ENCODE data around the gene PDIA2.

Gene PDIA2

DNA sequence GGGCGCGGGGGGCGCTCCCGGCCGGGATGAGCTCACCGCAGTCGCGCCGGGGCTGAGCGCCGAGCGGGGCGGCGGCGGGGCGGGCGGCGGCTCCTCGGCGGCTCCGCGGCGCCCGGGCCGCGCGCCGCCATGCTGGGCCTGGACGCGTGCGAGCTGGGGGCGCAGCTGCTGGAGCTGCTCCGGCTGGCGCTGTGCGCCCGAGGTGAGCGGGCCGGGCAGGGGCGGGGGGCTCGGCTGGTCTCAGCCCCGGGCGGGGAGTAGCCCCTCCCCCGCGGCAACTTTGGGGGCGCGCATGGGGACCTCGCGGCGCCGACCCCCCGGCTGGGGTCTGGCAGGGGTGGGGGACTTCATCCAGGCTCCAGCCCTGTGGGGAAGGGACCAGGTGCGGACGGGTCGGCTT lies 2.4 kb upstream of the PDIA2 start, which contains the start of gene ARHGDIG:
Gene ARHGDIG, plus strand, starts transcription at position 40 of the 400 bp plus-strand sequence. Its CDS starts 90 bp downstream, at position 130.
- Histone ChIP-seq H3K79me2 (ENCODE audit: control insufficient read depth, insufficient read depth, low read length) (no peaks in the 10 kb centered on the region), H3K4me1 (ENCODE audit: control insufficient read depth, low read depth, low read length) (no peaks in the 10 kb centered on the region), H3K79me1 (ENCODE audit: low read length) (no peaks in the 10 kb centered on the region), H3K4me2 (ENCODE audit: low read length) (peak within 1 kb of the TSS; percentile 9), H3K36me3 (ENCODE audit: control insufficient read depth, insufficient read depth, low read length) (no peaks in the 10 kb centered on the region), H4K8ac (ENCODE audit: low read depth, low read length) (no peak within 1 kb of the TSS), H3K4ac (ENCODE audit: low read depth, low read length) (no peak within 1 kb of the TSS), H3K27me3 (ENCODE audit: insufficient read depth, low read length, poor library complexity) (peaks cover 1% of the 10 kb centered on the region), H2AK5ac (ENCODE audit: low read length) (no peak within 1 kb of the TSS), H2BK120ac (ENCODE audit: low read depth, low read length) (no peak within 1 kb of the TSS), H4K5ac (ENCODE audit: low read length) (no peak within 1 kb of the TSS), H3K27ac (ENCODE audit: low read depth, low read length) (no peak within 1 kb of the TSS), H3K18ac (ENCODE audit: low read length) (peak within 1 kb of the TSS; percentile 4), H2BK5ac (ENCODE audit: low read length) (no peak within 1 kb of the TSS), H3K56ac (ENCODE audit: low read length) (peak within 1 kb of the TSS; percentile 25), H3K9ac (ENCODE audit: low read length) (peak within 1 kb of the TSS; percentile 53), H3K4me3 (ENCODE audit: low read length) (no peak within 1 kb of the TSS), H2BK15ac (replicated peaks; ENCODE audit: low read depth) (no peak within 1 kb of the TSS), H3K23ac (ENCODE audit: low read length) (no peak within 1 kb of the TSS)
- DNase-seq = no peak
- no CpG with 5 or more reads among the region's 54 CpGs for WGBS (ENCODE audit: extremely low coverage, insufficient coverage, low lambda C conversion rate)

DNA sequence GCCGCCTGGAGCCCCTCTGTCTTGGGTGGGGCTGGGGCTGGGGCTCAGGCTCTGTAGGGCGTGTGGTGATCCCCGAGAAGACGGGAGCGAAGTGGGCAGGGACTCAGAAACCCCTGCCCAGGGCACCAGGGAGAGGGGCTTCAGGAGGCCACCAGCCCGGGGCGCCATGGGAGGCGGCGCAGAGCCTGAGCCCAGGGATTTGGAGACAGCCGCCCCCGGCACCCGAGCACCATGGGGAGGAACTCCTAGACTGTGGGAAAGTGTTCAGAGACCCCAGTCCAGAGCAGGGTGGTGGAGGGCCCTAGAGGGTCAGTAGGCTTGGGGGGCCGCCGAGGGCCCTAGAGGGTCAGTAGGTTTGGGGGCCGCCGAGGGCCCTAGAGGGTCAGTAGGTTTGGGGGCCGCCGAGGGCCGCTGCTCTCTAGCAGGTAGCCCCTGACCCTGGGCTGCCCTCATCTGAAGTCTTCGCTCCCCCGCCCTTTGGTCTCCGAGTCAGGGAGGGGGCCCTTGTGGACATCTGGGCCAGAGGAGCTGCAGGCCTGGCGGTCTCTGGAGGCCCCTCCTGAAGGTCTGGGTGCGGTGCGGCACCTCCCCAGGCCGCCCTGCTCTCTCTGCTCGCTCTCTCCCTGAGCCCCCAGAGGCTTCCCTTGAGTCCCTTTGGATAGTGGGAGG lies 1.8 kb upstream of the PDIA2 start:
- H3K27me3 ChIP-seq (ENCODE audit: insufficient read depth, low read length, poor library complexity) = peaks cover 1% of the 10 kb centered on the region
- no peak overlapping the region for H4K5ac ChIP-seq (ENCODE audit: low read length)
- no peak overlapping the region for H3K9ac ChIP-seq (ENCODE audit: low read length)
- no peak overlapping the region for H3K27ac ChIP-seq (ENCODE audit: low read depth, low read length)
- no peak overlapping the region for H2BK120ac ChIP-seq (ENCODE audit: low read depth, low read length)
- no peaks in the 10 kb centered on the region for H3K4me1 ChIP-seq (ENCODE audit: control insufficient read depth, low read depth, low read length)
- H3K4me3 ChIP-seq (ENCODE audit: low read length) = no peak overlapping the region
- no peaks in the 10 kb centered on the region for H3K36me3 ChIP-seq (ENCODE audit: control insufficient read depth, insufficient read depth, low read length)
- H3K18ac ChIP-seq (ENCODE audit: low read length) = peak overlapping the region; percentile 4
- H4K8ac ChIP-seq (ENCODE audit: low read depth, low read length) = no peak overlapping the region
- no peaks in the 10 kb centered on the region for H3K79me1 ChIP-seq (ENCODE audit: low read length)
- no peak for DNase-seq
- no peak overlapping the region for H3K23ac ChIP-seq (ENCODE audit: low read length)
- no peak overlapping the region for H2BK5ac ChIP-seq (ENCODE audit: low read length)
- H2AK5ac ChIP-seq (ENCODE audit: low read length) = no peak overlapping the region
- H3K79me2 ChIP-seq (ENCODE audit: control insufficient read depth, insufficient read depth, low read length) = no peaks in the 10 kb centered on the region
- H2BK15ac ChIP-seq (replicated peaks; ENCODE audit: low read depth) = no peak overlapping the region
- peak overlapping the region; percentile 22 for H3K56ac ChIP-seq (ENCODE audit: low read length)
- no peak overlapping the region for H3K4me2 ChIP-seq (ENCODE audit: low read length)
- no peak overlapping the region for H3K4ac ChIP-seq (ENCODE audit: low read depth, low read length)
- no CpG with 5 or more reads among the region's 27 CpGs for WGBS (ENCODE audit: extremely low coverage, insufficient coverage, low lambda C conversion rate)

DNA sequence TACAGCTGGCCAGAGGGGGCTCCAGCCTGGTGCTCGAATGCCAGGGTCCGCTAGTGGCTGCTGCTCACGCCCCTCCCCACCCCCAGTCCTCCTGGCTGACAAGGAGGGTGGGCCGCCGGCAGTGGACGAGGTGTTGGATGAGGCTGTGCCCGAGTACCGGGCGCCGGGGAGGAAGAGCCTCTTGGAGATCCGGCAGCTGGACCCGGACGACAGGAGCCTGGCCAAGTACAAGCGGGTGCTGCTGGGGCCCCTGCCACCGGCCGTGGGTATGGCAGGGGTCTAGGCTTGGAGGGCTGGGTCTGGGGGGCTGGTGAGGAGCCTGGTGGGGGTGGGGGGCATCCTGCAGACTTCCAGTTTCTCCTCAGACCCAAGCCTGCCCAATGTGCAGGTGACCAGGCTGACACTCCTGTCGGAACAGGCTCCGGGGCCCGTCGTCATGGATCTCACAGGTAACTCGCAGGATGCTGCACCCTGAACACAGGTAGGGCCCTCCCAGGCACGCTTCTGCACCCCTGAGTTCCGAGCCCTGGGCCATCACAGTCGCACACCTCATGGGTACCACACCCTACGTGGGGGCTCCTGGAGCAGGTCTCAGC lies 1.2 kb upstream of the PDIA2 start:
- H2AK5ac ChIP-seq (ENCODE audit: low read length) = no peak overlapping the region
- no peak overlapping the region for H4K8ac ChIP-seq (ENCODE audit: low read depth, low read length)
- H3K36me3 ChIP-seq (ENCODE audit: control insufficient read depth, insufficient read depth, low read length) = no peaks in the 10 kb centered on the region
- H3K4me2 ChIP-seq (ENCODE audit: low read length) = no peak overlapping the region
- peaks cover 1% of the 10 kb centered on the region for H3K27me3 ChIP-seq (ENCODE audit: insufficient read depth, low read length, poor library complexity)
- no peak overlapping the region for H3K23ac ChIP-seq (ENCODE audit: low read length)
- H3K4me1 ChIP-seq (ENCODE audit: control insufficient read depth, low read depth, low read length) = no peaks in the 10 kb centered on the region
- no CpG with 5 or more reads among the region's 25 CpGs for WGBS (ENCODE audit: extremely low coverage, insufficient coverage, low lambda C conversion rate)
- H3K4me3 ChIP-seq (ENCODE audit: low read length) = no peak overlapping the region
- no peak overlapping the region for H2BK120ac ChIP-seq (ENCODE audit: low read depth, low read length)
- H2BK5ac ChIP-seq (ENCODE audit: low read length) = no peak overlapping the region
- no peak for DNase-seq
- no peak overlapping the region for H3K27ac ChIP-seq (ENCODE audit: low read depth, low read length)
- H2BK15ac ChIP-seq (replicated peaks; ENCODE audit: low read depth) = no peak overlapping the region
- H3K4ac ChIP-seq (ENCODE audit: low read depth, low read length) = no peak overlapping the region
- H3K79me2 ChIP-seq (ENCODE audit: control insufficient read depth, insufficient read depth, low read length) = no peaks in the 10 kb centered on the region
- H3K79me1 ChIP-seq (ENCODE audit: low read length) = no peaks in the 10 kb centered on the region
- H3K18ac ChIP-seq (ENCODE audit: low read length) = no peak overlapping the region
- no peak overlapping the region for H3K9ac ChIP-seq (ENCODE audit: low read length)
- H3K56ac ChIP-seq (ENCODE audit: low read length) = no peak overlapping the region
- no peak overlapping the region for H4K5ac ChIP-seq (ENCODE audit: low read length)

GRCh38 chr16:282491-282890 lies 473 bp upstream of the PDIA2 start:
- no peak overlapping the region for H2BK15ac ChIP-seq (replicated peaks; ENCODE audit: low read depth)
- H2AK5ac ChIP-seq (ENCODE audit: low read length) = no peak overlapping the region
- H3K4me1 ChIP-seq (ENCODE audit: control insufficient read depth, low read depth, low read length) = no peaks in the 10 kb centered on the region
- no peak overlapping the region for H3K4me2 ChIP-seq (ENCODE audit: low read length)
- no peak overlapping the region for H2BK120ac ChIP-seq (ENCODE audit: low read depth, low read length)
- no peak overlapping the region for H3K27ac ChIP-seq (ENCODE audit: low read depth, low read length)
- DNase-seq = no peak
- H3K4ac ChIP-seq (ENCODE audit: low read depth, low read length) = no peak overlapping the region
- H3K9ac ChIP-seq (ENCODE audit: low read length) = no peak overlapping the region
- no peak overlapping the region for H3K23ac ChIP-seq (ENCODE audit: low read length)
- H3K36me3 ChIP-seq (ENCODE audit: control insufficient read depth, insufficient read depth, low read length) = no peaks in the 10 kb centered on the region
- peaks cover 1% of the 10 kb centered on the region for H3K27me3 ChIP-seq (ENCODE audit: insufficient read depth, low read length, poor library complexity)
- no peak overlapping the region for H2BK5ac ChIP-seq (ENCODE audit: low read length)
- no peak overlapping the region for H3K56ac ChIP-seq (ENCODE audit: low read length)
- no CpG with 5 or more reads among the region's 22 CpGs for WGBS (ENCODE audit: extremely low coverage, insufficient coverage, low lambda C conversion rate)
- H3K79me1 ChIP-seq (ENCODE audit: low read length) = no peaks in the 10 kb centered on the region
- no peak overlapping the region for H3K18ac ChIP-seq (ENCODE audit: low read length)
- H3K79me2 ChIP-seq (ENCODE audit: control insufficient read depth, insufficient read depth, low read length) = no peaks in the 10 kb centered on the region
- H4K8ac ChIP-seq (ENCODE audit: low read depth, low read length) = no peak overlapping the region
- no peak overlapping the region for H3K4me3 ChIP-seq (ENCODE audit: low read length)
- H4K5ac ChIP-seq (ENCODE audit: low read length) = no peak overlapping the region

DNA sequence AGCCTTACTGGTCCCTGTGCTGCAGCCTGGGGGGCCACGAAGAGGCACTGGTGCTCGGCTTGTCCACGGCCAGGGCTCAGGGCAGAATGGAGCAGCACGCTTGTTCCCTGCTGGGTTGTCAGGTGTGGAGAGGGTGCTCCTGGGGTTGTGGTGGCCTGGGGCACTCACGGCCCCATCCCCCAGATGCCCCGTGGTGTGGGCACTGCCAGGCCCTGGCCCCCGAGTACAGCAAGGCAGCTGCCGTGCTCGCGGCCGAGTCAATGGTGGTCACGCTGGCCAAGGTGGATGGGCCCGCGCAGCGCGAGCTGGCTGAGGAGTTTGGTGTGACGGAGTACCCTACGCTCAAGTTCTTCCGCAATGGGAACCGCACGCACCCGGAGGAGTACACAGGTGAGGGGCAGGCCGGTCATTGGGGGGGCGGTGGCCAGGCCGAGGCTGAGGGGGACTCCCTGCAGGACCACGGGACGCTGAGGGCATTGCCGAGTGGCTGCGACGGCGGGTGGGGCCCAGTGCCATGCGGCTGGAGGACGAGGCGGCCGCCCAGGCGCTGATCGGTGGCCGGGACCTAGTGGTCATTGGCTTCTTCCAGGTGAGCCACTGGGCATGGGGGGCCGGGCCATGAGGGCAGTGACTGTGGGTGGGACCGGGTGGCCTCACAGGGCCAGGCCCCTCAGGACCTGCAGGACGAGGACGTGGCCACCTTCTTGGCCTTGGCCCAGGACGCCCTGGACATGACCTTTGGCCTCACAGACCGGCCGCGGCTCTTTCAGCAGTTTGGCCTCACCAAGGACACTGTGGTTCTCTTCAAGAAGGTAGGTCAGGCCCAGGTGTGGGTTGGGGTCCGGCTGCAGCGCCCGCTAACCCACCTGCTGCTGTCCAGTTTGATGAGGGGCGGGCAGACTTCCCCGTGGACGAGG lies 1.5 kb downstream of the PDIA2 start:
- no peak overlapping the region for H2BK15ac ChIP-seq (replicated peaks; ENCODE audit: low read depth)

More for the DNA sequence above, 1.5 kb downstream of the PDIA2 start:
- Histone ChIP-seq H3K56ac (ENCODE audit: low read length) (no peak overlapping the region), H3K23ac (ENCODE audit: low read length) (no peak overlapping the region), H2AK5ac (ENCODE audit: low read length) (no peak overlapping the region), H3K79me1 (ENCODE audit: low read length) (no peaks in the 10 kb centered on the region), H3K79me2 (ENCODE audit: control insufficient read depth, insufficient read depth, low read length) (no peaks in the 10 kb centered on the region), H3K9ac (ENCODE audit: low read length) (no peak overlapping the region), H3K18ac (ENCODE audit: low read length) (no peak overlapping the region), H2BK5ac (ENCODE audit: low read length) (no peak overlapping the region), H3K4me2 (ENCODE audit: low read length) (no peak overlapping the region), H3K4me3 (ENCODE audit: low read length) (no peak overlapping the region), H3K4me1 (ENCODE audit: control insufficient read depth, low read depth, low read length) (no peaks in the 10 kb centered on the region), H3K27me3 (ENCODE audit: insufficient read depth, low read length, poor library complexity) (no peaks in the 10 kb centered on the region), H4K5ac (ENCODE audit: low read length) (no peak overlapping the region), H3K4ac (ENCODE audit: low read depth, low read length) (no peak overlapping the region), H3K27ac (ENCODE audit: low read depth, low read length) (no peak overlapping the region), H2BK120ac (ENCODE audit: low read depth, low read length) (no peak overlapping the region), H4K8ac (ENCODE audit: low read depth, low read length) (no peak overlapping the region), H3K36me3 (ENCODE audit: control insufficient read depth, insufficient read depth, low read length) (peaks cover 7% of the 10 kb centered on the region)
- no CpG with 5 or more reads among the region's 52 CpGs for WGBS (ENCODE audit: extremely low coverage, insufficient coverage, low lambda C conversion rate)
- DNase-seq = no peak
